K562 (cell line): Measurements from ENCODE around the gene ZCWPW1. TPM values are rescaled to one million over a fixed set of nuclear protein-coding genes. Genes with fewer than 3 reads are reported as not detected.

ENCODE experiments used
- ATF6 ChIP-seq: sonication (generic); formaldehyde crosslinking; IDR thresholded peaks from 2 replicates; pipeline ENCODE4 v1.4.0; 2020; ENCODE audit warnings: mild to moderate bottlenecking, missing genetic modification reagents
- ELF2 ChIP-seq: fragments of 250-450 bp; sonication (Bioruptor Pico); IDR thresholded peaks from 2 replicates; pipeline ENCODE4 v1.5.0; 2021; ENCODE audit warnings: mild to moderate bottlenecking
- HOMEZ ChIP-seq: fragments of 250-450 bp; sonication (Bioruptor Pico); IDR thresholded peaks from 2 replicates; pipeline ENCODE4 v1.4.0; 2020; ENCODE audit warnings: mild to moderate bottlenecking, moderate library complexity
- MED1 ChIP-seq: sonication (generic); formaldehyde crosslinking; IDR thresholded peaks from 2 replicates; pipeline ENCODE4 v1.8.1; 2023; ENCODE audit warnings: missing genetic modification reagents, borderline replicate concordance
- MTA3 ChIP-seq: fragments of 450-650 bp; formaldehyde crosslinking; IDR thresholded peaks from 2 replicates; pipeline ENCODE4 v1.6.1; 2017; ENCODE audit warnings: mild to moderate bottlenecking, borderline replicate concordance
- POLR2A ChIP-seq: fragments of 450-650 bp; conservative IDR thresholded peaks from 2 replicates; pipeline ENCODE4 v1.6.1; 2016
- POLR3G ChIP-seq: IDR thresholded peaks from 2 replicates; pipeline ENCODE4 v1.6.1; 2011; ENCODE audit not compliant: insufficient read length, insufficient replicate concordance; ENCODE audit errors: extremely low read depth
- RB1 ChIP-seq: fragments of 450-650 bp; IDR thresholded peaks from 2 replicates; pipeline ENCODE4 v1.6.1; 2017; ENCODE audit warnings: low read depth, mild to moderate bottlenecking
- STAT5B ChIP-seq: fragments of 250-450 bp; sonication (Bioruptor Pico); IDR thresholded peaks from 2 replicates; pipeline ENCODE4 v1.8.0; 2021; ENCODE audit warnings: mild to moderate bottlenecking, inconsistent platforms
- ZBTB2 ChIP-seq: fragments of 450-650 bp; IDR thresholded peaks from 2 replicates; pipeline ENCODE4 v1.6.1; 2016; ENCODE audit warnings: antibody characterized with exemption
- ZNF318 ChIP-seq, 2 experiments: fragments of 450-650 bp; IDR thresholded peaks; 2 replicates each; pipeline ENCODE4 v1.6.1; 2016; ENCODE audit warnings: mild to moderate bottlenecking in 2 of 2, borderline replicate concordance in 1 of 2, low read depth in 1 of 2, moderate library complexity in 1 of 2
- polyA plus RNA-seq, 8 experiments: library from polyadenylated mRNA; depleted of rRNA in 4 of 8; stranded (reverse) in 5 of 8; unstranded in 3 of 8; fragments of >200 nt; fragmentation: Nextera tagmentation in 2 of 8; fragmentation: Illumina TruSeq in 1 of 8; extraction: Ambion mirVana in 2 of 8; extraction: Trizol in 1 of 8; gene quantifications; 2 replicates each; pipeline versions ENCODE4 v1.2.1 to v1.2.3, GENCODE V29; 2011 to 2014; ENCODE audit warnings: inconsistent platforms in 1 of 8, missing spikeins in 1 of 8
- total RNA-seq, 7 experiments: library from RNA; depleted of rRNA in 6 of 7; stranded (reverse); fragments of >200 nt in 6 of 7; fragmentation: Illumina TruSeq in 2 of 7; extraction: Trizol in 2 of 7; gene quantifications; 2 replicates each; pipeline versions ENCODE4 v1.2.1 to v1.2.3, GENCODE V29; 2011 to 2021; ENCODE audit warnings: low replicate concordance in 1 of 7

ZCWPW1 gene
- total and polyA plus RNA-seq, 9 of the 15 experiments (the other 6 are each of a cell fraction or from before 2014, with no cell fraction given): 0.18 to 1.7 (median 1.2) TPM

GRCh38 chr7:100469227-100470044, 40.9 kb upstream of the ZCWPW1 start (continued):
- TF ChIP-seq ZNF318 (IDR thresholded peaks at IDR 0.05; ENCODE audit: borderline replicate concordance in 1 of 2, low read depth in 1 of 2) (no peak), STAT5B (CRISPR knock-in tag) (no peak), HOMEZ (CRISPR knock-in tag) (no peak), POLR3G (no peak), POLR2A (0 out of 2 replicates have a peak, but pooled peaks have one; percentile 18), RB1 (peak; percentile 72; the same call in 1 of the 2 replicates), MED1 (CRISPR knock-in tag) (no peak), ATF6 (0 out of 2 replicates have a peak, but pooled peaks have one; percentile 56), ELF2 (peak; percentile 54; the same call in 1 of the 2 replicates), ZBTB2 (no peak), MTA3 (no peak)
